ENCODE results near the gene LRRC31.

DNA sequence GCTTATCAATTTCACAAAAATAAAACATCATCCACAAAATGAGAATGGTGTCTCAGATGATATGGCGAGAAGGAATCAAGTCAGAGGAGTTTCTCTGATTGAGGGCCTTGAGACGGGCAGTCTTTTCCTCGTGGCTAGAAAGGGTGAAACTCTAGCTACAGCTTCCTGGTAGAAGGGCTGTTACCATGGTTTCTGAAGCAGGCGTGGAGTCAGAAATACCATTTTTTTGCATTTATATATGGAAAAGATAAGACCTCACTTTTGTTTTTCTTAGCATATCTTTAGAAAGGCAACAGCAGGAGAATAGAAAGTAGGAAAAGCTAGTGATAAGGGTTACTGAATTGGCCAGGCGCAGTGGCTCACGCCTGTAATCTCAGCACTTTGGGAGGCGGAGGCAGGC lies 24.4 kb upstream of the LRRC31 start:
- no peak for TF ChIP-seq MAX (IDR thresholded peaks at IDR 0.05)
- no peak for TF ChIP-seq EGR1 (IDR thresholded peaks at IDR 0.05)
- TF ChIP-seq, protein P1, sequence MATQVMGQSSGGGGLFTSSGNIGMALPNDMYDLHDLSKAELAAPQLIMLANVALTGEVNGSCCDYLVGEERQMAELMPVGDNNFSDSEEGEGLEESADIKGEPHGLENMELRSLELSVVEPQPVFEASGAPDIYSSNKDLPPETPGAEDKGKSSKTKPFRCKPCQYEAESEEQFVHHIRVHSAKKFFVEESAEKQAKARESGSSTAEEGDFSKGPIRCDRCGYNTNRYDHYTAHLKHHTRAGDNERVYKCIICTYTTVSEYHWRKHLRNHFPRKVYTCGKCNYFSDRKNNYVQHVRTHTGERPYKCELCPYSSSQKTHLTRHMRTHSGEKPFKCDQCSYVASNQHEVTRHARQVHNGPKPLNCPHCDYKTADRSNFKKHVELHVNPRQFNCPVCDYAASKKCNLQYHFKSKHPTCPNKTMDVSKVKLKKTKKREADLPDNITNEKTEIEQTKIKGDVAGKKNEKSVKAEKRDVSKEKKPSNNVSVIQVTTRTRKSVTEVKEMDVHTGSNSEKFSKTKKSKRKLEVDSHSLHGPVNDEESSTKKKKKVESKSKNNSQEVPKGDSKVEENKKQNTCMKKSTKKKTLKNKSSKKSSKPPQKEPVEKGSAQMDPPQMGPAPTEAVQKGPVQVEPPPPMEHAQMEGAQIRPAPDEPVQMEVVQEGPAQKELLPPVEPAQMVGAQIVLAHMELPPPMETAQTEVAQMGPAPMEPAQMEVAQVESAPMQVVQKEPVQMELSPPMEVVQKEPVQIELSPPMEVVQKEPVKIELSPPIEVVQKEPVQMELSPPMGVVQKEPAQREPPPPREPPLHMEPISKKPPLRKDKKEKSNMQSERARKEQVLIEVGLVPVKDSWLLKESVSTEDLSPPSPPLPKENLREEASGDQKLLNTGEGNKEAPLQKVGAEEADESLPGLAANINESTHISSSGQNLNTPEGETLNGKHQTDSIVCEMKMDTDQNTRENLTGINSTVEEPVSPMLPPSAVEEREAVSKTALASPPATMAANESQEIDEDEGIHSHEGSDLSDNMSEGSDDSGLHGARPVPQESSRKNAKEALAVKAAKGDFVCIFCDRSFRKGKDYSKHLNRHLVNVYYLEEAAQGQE (IDR thresholded peaks at IDR 0.05; ENCODE audit: low read depth): no peak
- TF ChIP-seq TAF1 (IDR thresholded peaks at IDR 0.05; ENCODE audit: low read depth): no peak
- TF ChIP-seq FOXM1 (IDR thresholded peaks at IDR 0.05; ENCODE audit: borderline replicate concordance, low read depth): no peak

All from Ishikawa (cell line).